Activated CD8-positive, alpha-beta T cell treated with anti-CD3 and anti-CD28 coated beads for 36 hours (primary cell): Measurements from ENCODE around the gene COL9A2. TPM values are rescaled to one million over a fixed set of nuclear protein-coding genes. Genes with fewer than 3 reads are reported as not detected.

ENCODE experiments used
- ATAC-seq: fragments of 200-7000 bp; cut with Tn5 transposase; one replicate; pipeline ENCODE4 v1.10.0; 2021; ENCODE audit warnings: mild to moderate bottlenecking, moderate library complexity
- CTCF ChIA-PET: fragments of 350-600 bp; sonication (Branson Sonifier 250); formaldehyde crosslinking; loops from one replicate; lab custom pipeline; 2021; ENCODE audit warnings: antibody characterized with exemption; lab: Charles Lee
- POLR2A ChIA-PET: fragments of 350-600 bp; sonication (Branson Sonifier 250); formaldehyde crosslinking; loops from one replicate; lab custom pipeline; 2021; ENCODE audit warnings: antibody characterized with exemption; lab: Charles Lee
- DNase-seq: peaks from one replicate; pipeline ENCODE4 v3.0.0-alpha.2; 2020
- H3K27ac Mint-ChIP-seq: one replicate; pipeline ENCODE4 v1.8.0; 2021; ENCODE audit warnings: mild to moderate bottlenecking, mixed read lengths
- H3K27me3 Mint-ChIP-seq: one replicate; pipeline ENCODE4 v1.8.0; 2021; ENCODE audit warnings: mixed read lengths
- H3K36me3 Mint-ChIP-seq: one replicate; pipeline ENCODE4 v1.8.0; 2021; ENCODE audit warnings: low read depth, mixed read lengths
- H3K4me1 Mint-ChIP-seq: one replicate; pipeline ENCODE4 v1.8.0; 2021; ENCODE audit warnings: low read depth, mixed read lengths
- H3K4me3 Mint-ChIP-seq: one replicate; pipeline ENCODE4 v1.8.0; 2021; ENCODE audit warnings: mild to moderate bottlenecking, moderate library complexity, mixed read lengths
- H3K9me3 Mint-ChIP-seq: one replicate; pipeline ENCODE4 v1.8.0; 2021; ENCODE audit warnings: mixed read lengths
- intact Hi-C: fragments of 100-400 bp; cut with micrococcal nuclease; formaldehyde crosslinking; loops from one replicate; pipeline ENCODE4 v1.10.0; 2022
- total RNA-seq, 2 experiments: library from RNA; stranded (reverse); gene quantifications; one replicate each; pipeline ENCODE4 v1.2.3, GENCODE V29; 2021
- TF ChIP-seq, protein P1 (sequence below): fragments of 200-600 bp; IDR thresholded peaks from one replicate; pipeline ENCODE4 v1.8.0; 2022; ENCODE audit warnings: antibody characterized with exemption, mild to moderate bottlenecking

The COL9A2 gene
- total RNA-seq, 2 experiments from 2014 or later: 4.3 to 5.4 TPM

DNA sequence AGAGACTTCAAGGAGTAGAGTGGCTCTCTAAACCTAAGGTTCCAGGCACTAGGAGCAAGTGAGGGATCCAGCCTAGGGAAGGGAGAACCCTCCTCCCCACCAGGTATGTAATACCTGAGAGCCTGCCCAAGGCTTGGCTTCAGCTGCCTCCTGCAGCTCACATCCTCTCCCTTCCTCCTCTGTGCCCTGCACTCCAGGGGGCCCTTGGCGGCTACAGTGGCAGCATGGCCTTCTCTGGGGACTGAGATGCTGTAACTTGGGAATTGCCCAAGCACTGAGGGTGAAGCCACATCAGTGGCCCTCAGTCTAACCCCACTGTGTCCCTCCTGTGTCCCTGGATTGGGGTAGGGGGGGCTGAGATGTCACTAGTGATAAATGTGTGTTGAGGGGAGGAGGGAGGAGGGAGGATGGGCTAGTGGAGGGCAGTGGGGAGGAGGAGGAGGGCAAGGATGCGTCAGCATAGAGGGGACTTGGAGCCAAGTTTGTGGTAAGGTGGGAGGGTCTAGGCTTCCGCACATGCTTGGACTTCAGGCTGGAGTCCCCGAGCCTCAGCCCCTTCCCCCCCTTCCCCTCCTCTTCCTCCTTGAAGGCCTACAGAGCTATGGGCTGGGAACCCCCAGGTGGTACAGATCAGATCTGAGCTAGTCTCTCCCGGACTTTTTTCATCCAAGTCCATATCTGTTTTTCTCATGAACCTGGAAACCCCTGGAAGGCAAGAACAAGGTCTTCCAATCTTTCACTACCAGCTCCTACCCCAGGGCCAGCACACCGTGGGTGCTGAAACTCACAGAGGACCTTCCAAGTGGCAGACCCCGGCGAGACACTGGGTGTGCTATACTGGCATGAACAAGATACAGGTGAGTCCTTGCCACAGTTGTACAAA lies 17.5 kb downstream of the COL9A2 start:
- no peaks in the 10 kb centered on the region for H3K9me3 Mint-ChIP-seq
- ChIA-PET POLR2A (interaction anchor here (1.3 kb wide), 1 partner anchor 8 kb away, joined by 5 read pairs; no protein-coding TSS in a partner anchor), CTCF (interaction anchor here (1.0 kb wide), 1 partner anchor 147 kb away, joined by 3 read pairs; no protein-coding TSS in a partner anchor)
- no peak overlapping the region for H3K4me3 Mint-ChIP-seq
- ATAC-seq (no peak), DNase-seq (no peak)
- H3K27ac Mint-ChIP-seq: no peak overlapping the region
- intact Hi-C loops: no loop called here
- H3K36me3 Mint-ChIP-seq: no peaks in the 10 kb centered on the region
- no peaks in the 10 kb centered on the region for H3K4me1 Mint-ChIP-seq
- no peaks in the 10 kb centered on the region for H3K27me3 Mint-ChIP-seq
- TF ChIP-seq, protein P1, sequence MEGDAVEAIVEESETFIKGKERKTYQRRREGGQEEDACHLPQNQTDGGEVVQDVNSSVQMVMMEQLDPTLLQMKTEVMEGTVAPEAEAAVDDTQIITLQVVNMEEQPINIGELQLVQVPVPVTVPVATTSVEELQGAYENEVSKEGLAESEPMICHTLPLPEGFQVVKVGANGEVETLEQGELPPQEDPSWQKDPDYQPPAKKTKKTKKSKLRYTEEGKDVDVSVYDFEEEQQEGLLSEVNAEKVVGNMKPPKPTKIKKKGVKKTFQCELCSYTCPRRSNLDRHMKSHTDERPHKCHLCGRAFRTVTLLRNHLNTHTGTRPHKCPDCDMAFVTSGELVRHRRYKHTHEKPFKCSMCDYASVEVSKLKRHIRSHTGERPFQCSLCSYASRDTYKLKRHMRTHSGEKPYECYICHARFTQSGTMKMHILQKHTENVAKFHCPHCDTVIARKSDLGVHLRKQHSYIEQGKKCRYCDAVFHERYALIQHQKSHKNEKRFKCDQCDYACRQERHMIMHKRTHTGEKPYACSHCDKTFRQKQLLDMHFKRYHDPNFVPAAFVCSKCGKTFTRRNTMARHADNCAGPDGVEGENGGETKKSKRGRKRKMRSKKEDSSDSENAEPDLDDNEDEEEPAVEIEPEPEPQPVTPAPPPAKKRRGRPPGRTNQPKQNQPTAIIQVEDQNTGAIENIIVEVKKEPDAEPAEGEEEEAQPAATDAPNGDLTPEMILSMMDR: no peak

GRCh38 chr1:40291293-40291692 lies 25.8 kb downstream of the COL9A2 start:
- ChIA-PET CTCF (interaction anchor here (1.1 to 2.8 kb wide), 7 partner anchors 10 to 213 kb away, joined by 3 to 14 read pairs (median 5); no protein-coding TSS in a partner anchor), POLR2A (interaction anchor here (0.9 to 1.6 kb wide), 2 partner anchors 9 to 114 kb away, joined by 3 to 5 read pairs; no protein-coding TSS in a partner anchor)
- DNase-seq: no peak
- TF ChIP-seq, protein P1: no peak
- Mint-ChIP-seq H3K27me3 (no peaks in the 10 kb centered on the region), H3K9me3 (no peaks in the 10 kb centered on the region), H3K27ac (peak overlapping the region; percentile 68), H3K4me3 (no peak overlapping the region), H3K4me1 (peaks cover 7% of the 10 kb centered on the region), H3K36me3 (peaks cover 38% of the 10 kb centered on the region)
- ATAC-seq: no peak
- intact Hi-C loops: no loop called here

DNA sequence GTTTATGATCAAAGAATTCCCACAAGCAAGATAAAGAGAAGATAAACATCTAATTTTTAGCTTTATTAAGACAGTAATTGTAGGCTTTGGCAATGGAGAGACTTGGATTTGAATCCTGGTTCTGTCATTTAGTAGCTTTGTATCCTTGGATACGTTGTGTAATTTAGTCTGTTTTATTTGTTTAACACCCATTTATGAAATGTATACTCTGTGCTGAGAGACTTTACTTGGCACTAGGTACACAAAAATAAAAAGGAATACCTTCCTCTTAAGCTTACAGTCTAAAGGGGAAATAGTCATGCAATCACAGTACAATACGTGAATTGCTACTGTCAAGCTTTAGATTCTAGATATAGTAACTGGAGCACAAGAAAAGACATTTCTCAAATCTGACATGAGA lies 35.2 kb downstream of the COL9A2 start:
- Mint-ChIP-seq H3K9me3 (no peaks in the 10 kb centered on the region), H3K4me1 (no peaks in the 10 kb centered on the region), H3K36me3 (peaks cover 27% of the 10 kb centered on the region), H3K4me3 (no peak overlapping the region), H3K27me3 (no peaks in the 10 kb centered on the region), H3K27ac (no peak overlapping the region)
- ChIA-PET POLR2A (interaction anchor here (1.1 kb wide), 1 partner anchor 42 kb away, joined by 3 read pairs; no protein-coding TSS in a partner anchor), CTCF (interaction anchor here (0.7 to 2.4 kb wide), 8 partner anchors 8 to 138 kb away, joined by 3 to 18 read pairs (median 8); no protein-coding TSS in a partner anchor)
- no peak for DNase-seq
- TF ChIP-seq, protein P1: no peak
- intact Hi-C loops: no loop called here
- no peak for ATAC-seq

DNA sequence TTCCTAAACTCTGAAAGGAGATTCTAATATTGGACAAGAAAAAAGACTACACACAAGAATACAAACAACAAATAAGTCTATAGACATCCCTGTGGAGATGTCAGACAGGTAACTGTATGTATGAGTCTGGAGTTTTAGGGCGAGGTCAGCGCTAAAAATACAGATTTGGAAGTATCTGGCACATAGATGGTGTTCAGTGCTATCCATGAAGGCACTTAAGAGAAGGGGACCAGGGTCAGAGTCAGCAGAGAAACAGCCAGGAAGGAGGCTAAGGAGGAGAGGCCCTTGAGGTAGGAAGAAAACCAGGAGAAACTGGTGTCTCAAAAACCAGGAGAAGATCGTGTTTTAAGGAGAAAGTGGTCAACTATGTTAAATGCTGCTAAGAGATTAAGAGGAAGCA lies 41.0 kb downstream of the COL9A2 start:
- DNase-seq (no peak), ATAC-seq (no peak)
- intact Hi-C loops: no loop called here
- peak overlapping the region; percentile 6 for H3K27ac Mint-ChIP-seq
- H3K9me3 Mint-ChIP-seq: no peaks in the 10 kb centered on the region
- no peaks in the 10 kb centered on the region for H3K27me3 Mint-ChIP-seq
- no peak overlapping the region for H3K4me3 Mint-ChIP-seq
- ChIA-PET CTCF (interaction anchor here (0.9 to 1.0 kb wide), 2 partner anchors 9 to 132 kb away, joined by 3 to 4 read pairs; no protein-coding TSS in a partner anchor), POLR2A (no interaction called here)
- H3K4me1 Mint-ChIP-seq: peaks cover 7% of the 10 kb centered on the region
- TF ChIP-seq, protein P1: no peak
- H3K36me3 Mint-ChIP-seq: peaks cover 41% of the 10 kb centered on the region

GRCh38 chr1:40274331-40274730 lies 42.8 kb downstream of the COL9A2 start:
- ChIA-PET CTCF (interaction anchor here (0.9 to 1.7 kb wide), 4 partner anchors 18 to 130 kb away, joined by 3 to 6 read pairs (median 4); no protein-coding TSS in a partner anchor), POLR2A (no interaction called here)
- DNase-seq (no peak), ATAC-seq (no peak)
- TF ChIP-seq, protein P1: no peak
- Mint-ChIP-seq H3K9me3 (no peaks in the 10 kb centered on the region), H3K4me1 (peaks cover 20% of the 10 kb centered on the region), H3K27ac (no peak overlapping the region), H3K4me3 (no peak overlapping the region), H3K36me3 (peaks cover 47% of the 10 kb centered on the region), H3K27me3 (no peaks in the 10 kb centered on the region)
- intact Hi-C loops: no loop called here
